RPMI7951 (cell line): ENCODE data around the gene XRCC4. TPM values are rescaled to one million over a fixed set of nuclear protein-coding genes. Genes with fewer than 3 reads are reported as not detected.
"Not testable (repeated sequence)": the region's sequence is repeated elsewhere in the genome, so short reads cannot be mapped to it uniquely, and the experiment has no call there.

Source experiments
- DNase-seq: peaks from one replicate; pipeline ENCODE4 v3.0.0-alpha.2; 2012; ENCODE audit warnings: low read depth
- total RNA-seq: library from RNA; depleted of rRNA; stranded (reverse); fragments of >200 nt; shearing (Covaris generic); gene quantifications from 2 replicates; pipeline ENCODE4 v1.2.3, GENCODE V29; 2014; rRNA removed

Gene XRCC4
- total RNA-seq, result 20.8 and 30.9 TPM in 2 replicates

GRCh38 chr5:83076742-83077661 is at the start of gene XRCC4, which contains the start of gene TMEM167A:
Gene XRCC4, plus strand, starts transcription at chr5:83077547. Its CDS starts 27,373 bp downstream, at chr5:83104920.
Gene TMEM167A, minus strand, starts transcription at chr5:83077394. Its CDS starts 71 bp downstream, at chr5:83077323.
- peak; percentile 98 for DNase-seq

GRCh38 chr5:83029912-83030311 is 47.4 kb upstream of the XRCC4 start:
- peak; percentile 55 for DNase-seq

- no peak for DNase-seq
Observed at GRCh38 chr5:83031381-83031780, 46.0 kb upstream of the XRCC4 start.

GRCh38 chr5:83034036-83034435 is 43.3 kb upstream of the XRCC4 start:
- no peak for DNase-seq

GRCh38 chr5:83034528-83035207 is 42.7 kb upstream of the XRCC4 start:
- no peak for DNase-seq

GRCh38 chr5:83035373-83036100 is 41.8 kb upstream of the XRCC4 start:
- DNase-seq, result no peak

GRCh38 chr5:83036991-83037575 is 40.3 kb upstream of the XRCC4 start:
- DNase-seq, result no peak

GRCh38 chr5:83038924-83039323 is 38.4 kb upstream of the XRCC4 start:
- no peak for DNase-seq

- DNase-seq, result no peak
Observed at GRCh38 chr5:83042507-83042906, 34.8 kb upstream of the XRCC4 start.

GRCh38 chr5:83044926-83045325 is 32.4 kb upstream of the XRCC4 start:
- DNase-seq, result no peak

- no peak for DNase-seq
Observed at GRCh38 chr5:83048277-83048676, 29.1 kb upstream of the XRCC4 start.

GRCh38 chr5:83048811-83049210 is 28.5 kb upstream of the XRCC4 start:
- DNase-seq, result no peak

GRCh38 chr5:83049370-83049885 is 27.9 kb upstream of the XRCC4 start:
- no peak for DNase-seq

- DNase-seq, result no peak
Observed at GRCh38 chr5:83050723-83051340, 26.5 kb upstream of the XRCC4 start.

- DNase-seq, result no peak
Observed at GRCh38 chr5:83055166-83055565, 22.2 kb upstream of the XRCC4 start.

- no peak for DNase-seq
Observed at GRCh38 chr5:83058726-83059125, 18.6 kb upstream of the XRCC4 start.

GRCh38 chr5:83059341-83059740 is 18.0 kb upstream of the XRCC4 start:
- DNase-seq, result no peak

- no peak for DNase-seq
Observed at GRCh38 chr5:83066548-83067110, 10.7 kb upstream of the XRCC4 start.

- not testable (repeated sequence) for DNase-seq
Observed at GRCh38 chr5:83067377-83067776, 10.0 kb upstream of the XRCC4 start.

GRCh38 chr5:83069096-83069799 is 8.1 kb upstream of the XRCC4 start:
- DNase-seq, result no peak
